HG03521 (cell line): Measurements from ENCODE around the gene LRRC3.

Source experiments
- ATAC-seq: cut with Tn5 transposase; IDR thresholded peaks from one replicate; pipeline ENCODE4 v1.9.1; 2021; ENCODE audit warnings: mild to moderate bottlenecking, moderate library complexity; ENCODE audit not compliant: unreplicated experiment

The LRRC3 gene

GRCh38 chr21:44456214-44456914 lies 1.1 kb downstream of the LRRC3 start:
- no peak for ATAC-seq

DNA sequence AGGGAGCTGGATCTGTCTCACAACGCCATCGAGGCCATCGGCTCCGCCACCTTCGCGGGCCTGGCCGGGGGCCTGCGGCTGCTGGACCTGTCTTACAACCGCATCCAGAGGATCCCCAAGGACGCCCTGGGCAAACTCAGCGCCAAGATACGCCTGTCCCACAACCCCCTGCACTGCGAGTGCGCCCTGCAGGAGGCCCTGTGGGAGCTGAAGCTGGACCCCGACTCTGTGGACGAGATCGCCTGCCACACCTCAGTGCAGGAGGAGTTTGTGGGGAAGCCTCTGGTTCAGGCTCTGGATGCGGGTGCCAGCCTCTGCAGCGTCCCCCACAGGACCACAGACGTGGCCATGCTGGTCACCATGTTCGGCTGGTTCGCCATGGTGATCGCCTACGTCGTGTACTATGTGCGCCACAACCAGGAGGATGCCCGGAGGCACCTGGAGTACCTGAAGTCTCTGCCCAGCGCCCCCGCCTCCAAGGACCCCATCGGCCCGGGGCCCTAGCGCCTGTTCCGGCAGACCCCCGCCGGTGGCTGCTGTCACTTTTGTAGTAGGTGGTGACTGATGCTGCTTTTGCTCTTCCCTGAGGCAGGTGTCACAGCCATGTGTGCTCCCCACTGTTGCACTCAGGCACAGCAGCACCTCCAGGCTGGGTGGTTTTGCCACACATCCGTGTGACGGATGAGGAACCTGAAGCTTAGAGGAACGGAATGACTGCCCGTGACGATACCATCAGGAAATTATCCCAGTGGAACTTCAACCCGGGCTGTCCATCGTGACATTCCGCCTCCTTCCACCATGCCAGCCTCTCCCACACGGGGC lies 1.8 kb downstream of the LRRC3 start:
- ATAC-seq: no peak

DNA sequence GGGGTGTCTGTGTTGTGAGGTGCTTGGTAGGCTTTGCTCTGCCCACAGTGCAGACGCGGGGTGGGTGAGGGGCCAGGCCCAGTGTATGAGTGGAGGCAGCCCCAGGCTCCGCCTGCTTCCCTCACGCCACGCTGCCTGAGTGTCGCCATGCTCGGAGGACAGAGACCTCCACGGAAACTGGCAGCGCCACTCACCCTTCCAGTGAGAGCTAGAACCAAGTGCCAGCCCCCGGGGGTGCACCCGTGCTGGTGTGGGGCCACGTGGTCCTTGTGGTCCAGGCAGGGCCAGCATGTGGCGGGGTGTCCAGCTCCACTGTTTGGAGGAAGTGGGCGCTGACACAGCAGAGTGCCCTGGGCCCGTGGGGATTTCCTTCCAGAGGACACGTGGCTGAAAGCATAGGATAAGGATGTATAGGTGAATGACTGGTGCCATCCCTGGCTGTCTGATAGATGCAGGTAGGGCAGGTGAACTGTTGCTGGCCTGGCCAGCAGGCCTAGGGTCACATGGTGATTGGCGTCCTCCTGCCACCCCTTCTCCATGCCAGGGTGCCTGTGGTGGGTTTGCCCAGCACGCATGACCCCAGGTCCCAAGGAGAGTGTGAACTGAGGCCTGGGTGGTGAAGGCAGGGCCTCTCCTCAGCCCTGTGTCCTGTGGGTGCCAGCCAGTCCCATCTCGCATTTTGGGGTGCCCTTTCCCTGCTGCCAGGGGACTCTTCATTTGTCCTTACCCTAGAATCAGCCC lies 3.8 kb downstream of the LRRC3 start:
- no peak for ATAC-seq

- no peak for ATAC-seq
Measured at GRCh38 chr21:44459712-44460440, 4.6 kb downstream of the LRRC3 start.

GRCh38 chr21:44460441-44460755 lies 5.1 kb downstream of the LRRC3 start:
- ATAC-seq: no peak

- ATAC-seq: no peak
Measured at GRCh38 chr21:44461005-44461404, 5.7 kb downstream of the LRRC3 start.

DNA sequence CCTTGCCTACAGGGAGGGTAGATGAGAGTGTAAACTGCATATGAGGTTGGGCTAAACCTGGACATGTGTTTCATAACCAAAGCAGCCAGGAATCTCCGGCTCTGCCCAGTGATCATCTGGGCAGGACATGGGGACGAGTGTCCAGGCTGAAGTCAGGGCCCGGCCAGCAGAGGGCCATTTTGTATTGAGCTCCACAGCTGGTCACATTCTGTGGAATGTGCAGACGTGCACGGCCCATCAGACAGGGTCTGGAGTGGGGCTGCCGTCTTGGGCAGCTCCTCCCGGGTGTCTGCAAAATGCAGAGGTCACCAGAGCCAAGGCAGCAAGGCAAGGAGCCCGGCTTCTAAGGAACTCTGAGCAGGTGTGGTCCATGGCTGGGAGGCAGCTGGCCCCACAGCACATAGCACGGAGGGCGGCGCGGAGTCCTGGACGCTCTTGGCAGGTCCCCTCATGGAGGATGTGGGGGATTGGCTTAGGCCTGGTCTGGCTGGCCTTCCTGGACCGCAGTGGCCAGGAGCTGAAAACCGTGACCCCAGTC lies 6.2 kb downstream of the LRRC3 start:
- ATAC-seq: no peak

DNA sequence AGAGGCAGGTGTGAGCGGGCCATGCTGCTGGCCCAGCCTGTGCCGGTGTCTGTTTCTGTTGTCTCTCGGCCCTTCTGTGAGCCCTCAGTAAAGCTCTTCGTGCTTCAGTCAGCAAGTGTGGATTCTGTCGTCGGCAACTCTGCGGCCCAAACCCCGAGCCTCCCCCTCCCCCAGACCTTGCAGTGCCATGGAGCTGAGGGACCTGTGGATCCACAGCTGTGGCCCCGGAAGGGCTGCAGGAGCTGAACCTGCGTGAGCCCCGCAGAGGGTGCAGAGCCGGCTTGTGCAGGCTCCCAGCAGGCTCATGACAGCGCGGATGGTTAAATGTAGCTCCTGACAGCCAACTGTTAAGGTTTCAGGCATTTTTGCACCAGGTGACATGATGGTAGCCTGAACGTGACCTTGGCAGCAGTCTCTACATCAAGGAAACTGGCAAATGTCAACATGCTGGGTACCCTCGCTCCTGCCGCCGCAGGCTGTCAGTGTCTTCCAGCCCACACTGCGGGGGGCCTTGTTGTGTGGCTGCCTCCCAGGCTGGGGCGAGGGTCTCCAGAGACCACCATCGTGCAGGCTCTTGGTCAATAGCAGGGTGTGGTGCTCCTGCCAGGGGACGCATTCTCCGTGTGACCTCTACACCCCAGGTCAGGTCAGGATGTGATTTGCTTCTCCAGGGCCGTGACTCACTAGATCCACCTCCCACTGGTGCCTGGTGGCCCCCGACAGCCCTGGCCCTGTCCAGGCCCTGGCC lies 7.0 kb downstream of the LRRC3 start:
- ATAC-seq: no peak

DNA sequence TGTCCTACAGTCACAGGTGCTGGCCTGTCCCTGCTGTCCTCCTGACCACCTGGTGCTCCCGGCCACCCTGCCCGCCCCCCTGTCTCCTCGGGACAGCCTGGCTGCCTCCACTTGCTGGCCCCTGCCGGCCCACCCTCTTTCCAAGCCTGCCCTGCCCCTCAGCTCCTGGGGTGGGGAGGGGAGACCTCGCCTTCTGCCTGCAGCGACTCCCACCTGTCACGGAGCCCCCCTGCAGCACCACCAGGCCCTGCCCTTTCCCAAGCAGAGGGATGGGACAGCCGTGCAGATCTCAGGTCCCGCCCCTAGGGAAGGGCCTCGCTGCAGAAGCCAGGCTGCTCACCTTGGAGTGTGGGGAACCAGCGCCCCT lies 7.5 kb downstream of the LRRC3 start:
- ATAC-seq: no peak

DNA sequence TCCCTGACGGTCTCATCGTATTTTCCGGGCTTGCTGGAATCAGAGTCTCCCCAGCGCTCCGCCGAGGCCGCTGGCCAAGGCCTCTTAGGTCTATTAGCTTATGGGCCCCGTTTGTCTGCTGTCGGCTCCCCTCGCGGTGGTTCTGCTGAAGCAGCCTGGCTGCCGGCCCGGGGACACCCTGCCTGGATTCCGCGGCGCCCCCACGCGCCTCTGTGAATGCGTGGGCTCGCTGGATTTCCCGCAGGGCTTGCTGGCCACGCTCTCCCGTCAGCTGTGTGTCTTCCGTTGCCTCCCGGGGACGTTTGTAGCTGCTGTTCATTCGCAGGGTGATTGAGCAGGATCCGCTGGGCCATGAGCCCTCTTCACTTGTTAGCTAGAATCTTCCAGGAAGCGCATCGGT lies 8.4 kb downstream of the LRRC3 start:
- no peak for ATAC-seq

GRCh38 chr21:44464351-44464750 lies 9.0 kb downstream of the LRRC3 start:
- ATAC-seq: no peak

DNA sequence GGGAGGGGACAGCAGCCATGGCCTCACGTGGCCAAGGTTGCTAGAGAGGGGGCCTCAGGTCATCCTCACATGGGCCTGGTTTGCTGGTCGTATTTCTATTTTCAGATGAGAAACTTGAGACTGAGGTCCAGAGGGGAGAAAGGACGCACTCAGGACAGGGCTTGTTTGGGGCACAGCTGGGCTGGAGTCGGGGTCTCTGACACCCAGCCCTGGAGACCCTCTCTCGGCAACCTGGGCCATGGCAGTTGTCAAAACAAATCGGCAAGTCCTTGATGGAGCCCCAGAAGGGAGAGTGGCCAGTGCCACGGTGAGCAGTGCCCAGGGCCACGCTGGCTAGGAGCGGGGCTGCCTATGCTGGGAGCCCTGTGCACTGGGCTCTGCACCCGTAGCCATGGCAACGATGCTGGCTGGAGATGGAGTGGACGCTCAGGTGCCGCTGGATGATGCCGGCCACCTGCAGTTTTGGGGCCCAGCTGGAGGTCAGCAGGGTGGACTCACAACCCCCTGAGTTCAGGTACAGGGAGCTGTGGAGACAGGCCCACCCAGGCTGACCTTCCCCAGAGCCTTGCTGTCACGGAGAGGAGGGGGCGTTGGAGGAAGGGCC lies 11.1 kb downstream of the LRRC3 start:
- ATAC-seq: no peak

DNA sequence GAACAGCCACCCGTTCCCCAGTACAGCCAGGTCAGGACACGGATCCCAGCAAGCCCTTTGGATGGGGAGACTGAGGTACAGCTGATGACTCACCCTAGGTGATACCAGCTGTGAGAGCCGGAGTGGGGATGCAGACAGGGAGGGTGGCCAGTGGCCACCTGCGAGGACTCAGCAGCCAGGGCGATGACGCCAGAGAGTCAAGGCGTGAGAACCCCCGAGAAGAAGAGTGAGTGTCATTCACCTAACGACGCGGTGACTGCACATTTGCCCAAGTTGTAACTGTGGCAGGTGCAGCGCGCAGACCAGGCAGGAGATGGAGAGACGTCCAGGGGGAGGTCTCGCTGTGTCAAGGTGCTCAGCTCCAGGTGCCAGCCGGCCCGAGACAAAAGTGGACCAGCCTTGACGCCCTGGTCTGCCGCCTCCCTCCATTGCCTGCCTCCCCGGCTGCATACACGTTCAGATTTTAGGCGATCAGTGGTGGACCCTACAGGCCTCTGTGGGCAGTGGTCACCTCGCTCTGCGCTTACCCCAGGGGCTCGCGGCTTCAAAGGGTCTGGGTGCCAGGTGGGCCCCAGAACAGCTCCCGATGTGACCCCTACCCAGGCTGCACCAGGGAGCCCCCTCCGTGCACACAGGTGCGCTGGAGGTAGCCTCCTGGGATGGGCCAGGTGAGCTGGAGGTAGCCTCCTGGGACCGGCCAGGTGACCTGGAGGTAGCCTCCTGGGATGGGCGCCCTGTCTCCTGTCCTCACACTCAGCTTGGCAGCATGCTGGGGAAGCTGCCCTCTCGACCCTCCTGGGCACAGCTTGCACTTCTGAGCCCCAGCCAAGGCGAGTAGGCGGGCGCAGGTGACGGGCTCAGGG lies 11.9 kb downstream of the LRRC3 start:
- no peak for ATAC-seq

DNA sequence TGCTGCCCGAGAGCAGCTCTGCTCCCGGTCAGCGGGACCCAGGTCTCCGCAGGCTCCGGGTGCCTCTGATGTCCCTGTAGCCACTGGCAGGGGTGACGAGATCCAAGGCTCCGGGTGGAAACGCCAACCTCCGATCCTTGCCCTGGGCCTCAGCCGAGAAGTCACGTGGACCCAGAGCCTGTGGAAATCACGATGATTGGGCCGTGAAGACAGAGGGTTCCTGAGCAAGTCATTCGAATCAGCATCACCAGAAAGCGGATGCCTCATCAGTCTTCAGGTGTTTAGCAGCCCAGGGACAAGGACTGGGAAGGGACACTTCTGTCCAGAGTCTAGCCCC lies 12.5 kb downstream of the LRRC3 start:
- no peak for ATAC-seq

DNA sequence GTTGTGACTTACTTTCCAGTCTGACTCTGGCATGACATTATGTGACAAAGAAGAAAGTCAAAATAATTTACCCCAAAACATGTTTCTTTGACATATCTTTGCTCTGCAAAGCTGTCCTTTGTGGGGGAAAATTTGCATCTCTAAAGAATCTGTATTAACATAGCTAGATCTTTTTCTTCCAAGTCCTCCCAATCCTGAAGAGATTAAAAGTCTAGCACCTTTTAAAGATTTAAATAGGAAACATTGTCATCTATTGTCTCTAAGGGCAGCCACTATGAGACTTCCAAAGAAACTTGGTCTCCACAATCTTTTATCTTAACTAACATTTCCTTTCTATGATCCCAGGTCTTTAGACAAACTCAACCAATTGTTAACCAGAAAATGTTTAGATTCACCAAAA lies 16.0 kb downstream of the LRRC3 start:
- no peak for ATAC-seq

GRCh38 chr21:44471996-44472395 lies 16.7 kb downstream of the LRRC3 start:
- no peak for ATAC-seq

DNA sequence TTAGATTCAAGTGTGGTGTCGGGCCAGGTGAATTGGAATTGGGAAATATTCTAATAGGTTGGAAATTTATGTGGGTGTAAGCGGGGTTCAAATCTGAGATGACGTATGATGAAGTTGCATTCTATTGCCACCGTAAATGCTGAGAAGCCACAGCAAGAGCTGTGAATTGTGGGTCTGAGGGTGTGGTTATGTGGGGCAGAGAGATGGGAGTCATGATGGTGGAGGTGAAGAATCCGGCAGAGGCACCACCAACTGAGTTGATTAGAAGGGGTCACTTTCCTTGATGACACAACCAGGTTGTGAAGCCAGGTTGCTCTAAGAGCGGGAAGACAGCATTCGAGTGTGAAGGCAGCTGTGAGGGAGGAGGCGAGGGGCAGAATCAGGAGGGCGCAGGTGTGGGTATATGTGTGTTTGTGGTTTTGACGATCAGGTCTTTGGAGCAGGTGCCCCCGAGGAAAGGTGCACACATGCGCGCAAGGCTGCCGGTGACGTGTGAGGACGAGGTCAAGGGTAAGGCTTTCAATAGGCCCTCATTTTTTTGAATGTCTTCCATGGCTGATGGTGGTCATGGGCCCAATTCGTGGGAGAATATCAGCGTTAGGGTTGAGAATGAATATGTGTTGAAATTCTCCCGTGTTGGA lies 18.7 kb downstream of the LRRC3 start:
- no peak for ATAC-seq

DNA sequence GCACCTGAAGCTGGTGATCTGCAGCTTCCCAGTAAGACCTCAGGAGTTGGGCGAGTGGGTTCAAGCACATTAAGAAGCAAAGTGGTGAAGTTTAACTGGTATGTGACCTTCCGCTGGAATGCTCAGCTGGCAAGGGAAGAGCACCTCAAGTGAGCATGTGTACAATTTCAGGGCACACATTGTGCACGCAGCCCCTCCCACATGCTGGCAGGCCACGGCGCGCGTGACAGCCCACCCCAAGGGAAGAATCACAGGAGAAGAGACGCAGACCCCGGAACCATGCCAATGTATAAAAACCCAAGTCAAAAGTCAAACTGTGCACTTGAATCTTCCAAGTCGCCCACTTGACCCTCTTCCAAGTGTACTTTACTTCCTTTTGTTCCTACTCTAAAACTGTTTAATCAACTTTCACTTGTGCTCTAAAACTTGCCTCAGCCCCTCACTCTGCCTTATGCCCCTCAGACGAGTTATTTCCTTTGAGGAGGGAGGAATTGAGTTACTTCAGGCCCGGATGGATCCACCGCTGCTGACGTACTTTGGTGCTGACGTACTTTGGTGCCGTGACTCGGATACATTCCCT lies 20.0 kb downstream of the LRRC3 start:
- ATAC-seq: no peak
